RWPE1 (cell line): Measurements from ENCODE around the gene COL5A1.

ENCODE experiments used
- CTCF ChIA-PET: fragments of 350-600 bp; sonication (Branson Sonifier 250); formaldehyde crosslinking; extraction: SDS; loops from one replicate; lab custom pipeline; 2021; lab: Yijun Ruan, JAX
- POLR2A ChIA-PET: fragments of 400-600 bp; formaldehyde crosslinking; extraction: SDS; loops from one replicate; lab custom pipeline; 2020; ENCODE audit warnings: antibody characterized with exemption; ENCODE audit not compliant: low non-redundant PET; lab: Yijun Ruan, JAX
- DNase-seq: peaks from one replicate; pipeline ENCODE4 v3.0.0; 2012; ENCODE audit warnings: low spot score
- H3K27ac ChIP-seq: fragments of 450-650 bp; 2 replicates; pipeline ENCODE4 v1.5.1; 2017
- CTCF ChIP-seq: fragments of 450-650 bp; conservative IDR thresholded peaks from 2 replicates; pipeline ENCODE4 v1.5.1; 2017; ENCODE audit warnings: low read depth, mild to moderate bottlenecking

COL5A1 gene

GRCh38 chr9:134624621-134625181, 16.9 kb upstream of the COL5A1 start:
- peak; percentile 96 for DNase-seq
- peak overlapping the region; percentile 81 for H3K27ac ChIP-seq
- POLR2A ChIA-PET: no interaction called here
- CTCF ChIA-PET: interaction anchor here (0.6 kb wide), 1 partner anchor 312 kb away, joined by 4 read pairs; no protein-coding TSS in a partner anchor
- TF ChIP-seq CTCF: no peak

- ChIA-PET CTCF (no interaction called here), POLR2A (no interaction called here)
- no peak for DNase-seq
- peak overlapping the region; percentile 81 for H3K27ac ChIP-seq
- no peak for TF ChIP-seq CTCF
Measured at GRCh38 chr9:134625361-134626068, 16.1 kb upstream of the COL5A1 start.

GRCh38 chr9:134626069-134626423, 15.6 kb upstream of the COL5A1 start:
- no peak for TF ChIP-seq CTCF
- no peak for DNase-seq
- ChIA-PET CTCF (interaction anchor here (0.6 kb wide), 1 partner anchor 35 kb away, joined by 3 read pairs; no protein-coding TSS in a partner anchor), POLR2A (no interaction called here)
- peak overlapping the region; percentile 81 for H3K27ac ChIP-seq

- peak overlapping the region; percentile 81; the same call in 1 of the 2 replicates for H3K27ac ChIP-seq
- ChIA-PET POLR2A (no interaction called here), CTCF (interaction anchor here (0.6 to 0.8 kb wide), 2 partner anchors 33 to 34 kb away, joined by 3 read pairs; no protein-coding TSS in a partner anchor)
- peak; percentile 41 for DNase-seq
- no peak for TF ChIP-seq CTCF
Measured at GRCh38 chr9:134626571-134627416, 14.8 kb upstream of the COL5A1 start.

- no peak overlapping the region for H3K27ac ChIP-seq
- no peak for DNase-seq
- no peak for TF ChIP-seq CTCF
- CTCF ChIA-PET: interaction anchor here (0.8 kb wide), 1 partner anchor 32 kb away, joined by 3 read pairs; no protein-coding TSS in a partner anchor
- POLR2A ChIA-PET: no interaction called here
Measured at GRCh38 chr9:134627417-134628353, 13.9 kb upstream of the COL5A1 start.
